ENCODE results near the gene RAD9A.
"Not testable (repeated sequence)": the region's sequence is repeated elsewhere in the genome, so short reads cannot be mapped to it uniquely, and the experiment has no call there.

The RAD9A gene

DNA sequence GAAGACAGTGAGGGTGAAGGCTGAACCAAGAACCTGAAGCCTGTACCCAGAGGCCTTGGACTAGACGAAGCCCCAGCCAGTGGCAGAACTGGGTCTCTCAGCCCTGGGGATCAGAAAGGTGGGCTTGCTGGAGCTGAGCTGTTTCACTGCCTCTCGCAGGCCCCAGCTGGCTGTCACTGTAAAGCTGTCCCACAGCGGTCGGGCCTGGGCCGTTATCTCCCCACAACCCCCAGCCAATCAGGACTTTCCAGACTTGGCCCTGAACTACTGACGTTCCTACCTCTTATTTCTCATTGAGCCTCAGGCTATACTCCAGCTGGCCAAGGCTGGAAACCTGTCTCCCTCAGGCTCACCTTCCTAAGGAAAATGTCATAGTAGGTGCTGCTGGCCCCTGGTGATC is 5.8 kb downstream of the RAD9A start:
- no peak for DNase-seq

DNA sequence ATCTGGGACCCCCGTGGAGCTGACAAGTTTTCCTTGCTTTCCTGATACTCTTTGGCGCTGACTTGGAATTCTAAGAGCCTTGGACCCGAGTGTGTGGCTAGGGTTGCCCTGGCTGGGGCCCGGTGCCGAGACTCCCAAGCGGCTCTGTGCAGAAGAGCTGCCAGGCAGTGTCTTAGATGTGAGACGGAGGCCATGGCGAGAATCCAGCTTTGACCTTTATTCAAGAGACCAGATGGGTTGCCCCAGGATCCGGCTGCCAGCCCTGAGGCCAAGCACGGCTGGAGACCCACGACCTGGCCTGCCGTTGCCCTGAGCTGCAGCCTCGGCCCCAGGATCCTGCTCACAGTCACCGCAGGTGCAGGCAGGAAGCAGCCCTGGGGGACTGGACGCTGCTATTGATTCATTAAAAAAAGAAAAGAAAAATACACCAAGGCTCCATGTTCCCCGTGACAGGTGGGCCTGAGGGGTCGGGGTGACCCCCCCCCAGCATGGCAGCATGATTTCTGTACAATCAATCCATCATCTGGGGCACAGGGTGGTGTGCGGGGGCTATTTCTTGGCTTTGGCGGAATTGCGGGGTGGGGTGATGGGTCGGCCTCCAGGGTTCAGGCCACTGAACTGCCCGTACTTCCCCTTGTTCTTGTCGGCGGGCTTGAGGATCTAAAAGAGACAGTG is 6.3 kb downstream of the RAD9A start:
- no peak for DNase-seq

GRCh38 chr11:67398661-67399563 is 7.1 kb downstream of the RAD9A start:
- no peak for DNase-seq

DNA sequence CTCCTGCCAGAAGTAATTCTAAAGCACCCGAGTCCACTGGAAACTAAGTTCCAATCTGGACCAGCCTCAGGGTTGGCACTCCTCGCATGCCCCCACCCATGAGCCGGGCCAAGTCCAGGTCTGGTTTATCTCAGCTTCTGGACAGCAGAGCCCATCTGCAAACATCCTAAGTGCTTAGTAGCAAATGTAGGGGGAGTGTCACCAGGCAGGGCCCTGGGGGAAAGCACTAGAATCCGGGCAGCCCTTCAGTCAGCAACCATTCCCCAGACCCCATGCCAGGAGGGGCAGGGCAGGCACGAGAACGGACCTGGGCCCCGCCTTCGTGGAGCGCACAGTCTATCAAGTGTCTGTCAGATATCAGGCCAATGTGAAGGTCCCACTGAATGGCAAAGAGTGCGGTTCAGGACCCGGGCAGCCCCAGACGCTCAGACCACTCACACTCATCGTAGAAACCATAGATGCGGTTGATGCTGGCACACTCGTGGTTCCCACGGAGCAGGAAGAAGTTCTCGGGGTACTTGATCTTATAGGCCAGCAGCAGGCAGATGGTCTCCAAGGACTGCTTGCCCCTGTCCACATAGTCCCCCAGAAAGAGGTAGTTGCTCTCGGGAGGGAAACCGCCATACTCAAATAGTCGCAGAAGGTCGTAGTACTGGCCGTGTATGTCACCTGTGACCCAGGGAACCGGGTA is 8.6 kb downstream of the RAD9A start:
- DNase-seq: no peak

GRCh38 chr11:67400942-67401494 is 9.2 kb downstream of the RAD9A start:
- DNase-seq: no peak

- peak; percentile 71 for DNase-seq
Observed at GRCh38 chr11:67401495-67402191, 9.9 kb downstream of the RAD9A start, which contains the start of gene PPP1CA. PPP1CA (minus strand) TSS chr11:67401858; CDS start chr11:67401782, 76 bp downstream.

DNA sequence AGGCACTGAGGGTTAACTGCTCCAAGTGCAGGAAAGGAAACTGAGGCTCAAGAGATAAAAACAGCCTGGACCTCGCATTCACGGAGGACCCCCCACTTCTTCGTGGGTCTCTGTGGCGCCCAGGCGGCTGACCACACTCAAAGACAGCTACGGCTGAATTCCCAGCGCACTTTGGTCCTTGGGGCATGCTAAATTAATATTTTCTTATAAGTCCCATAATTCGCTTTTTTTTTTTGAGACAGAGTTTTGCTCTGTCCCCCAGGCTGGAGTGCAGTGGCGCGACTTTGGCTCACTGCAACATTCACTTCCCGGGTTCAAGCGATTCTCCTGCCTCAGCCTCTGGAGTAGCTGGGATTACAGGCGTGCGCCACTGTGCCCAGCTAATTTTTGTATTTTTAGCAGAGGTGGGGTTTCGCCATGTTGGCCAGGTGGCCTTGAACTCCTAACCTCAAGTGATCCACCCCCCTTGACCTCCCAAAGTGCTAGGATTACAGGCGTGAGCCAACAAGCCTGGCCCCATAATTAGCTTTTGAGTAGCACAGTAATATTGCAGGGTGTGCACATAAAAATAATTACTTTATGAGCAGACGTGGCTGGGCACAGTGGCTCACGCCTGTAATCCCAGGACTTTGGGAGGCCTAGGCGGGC is 10.5 kb downstream of the RAD9A start:
- DNase-seq: not testable (repeated sequence)

- DNase-seq: not testable (repeated sequence)
Observed at GRCh38 chr11:67403085-67403484, 11.3 kb downstream of the RAD9A start.

DNA sequence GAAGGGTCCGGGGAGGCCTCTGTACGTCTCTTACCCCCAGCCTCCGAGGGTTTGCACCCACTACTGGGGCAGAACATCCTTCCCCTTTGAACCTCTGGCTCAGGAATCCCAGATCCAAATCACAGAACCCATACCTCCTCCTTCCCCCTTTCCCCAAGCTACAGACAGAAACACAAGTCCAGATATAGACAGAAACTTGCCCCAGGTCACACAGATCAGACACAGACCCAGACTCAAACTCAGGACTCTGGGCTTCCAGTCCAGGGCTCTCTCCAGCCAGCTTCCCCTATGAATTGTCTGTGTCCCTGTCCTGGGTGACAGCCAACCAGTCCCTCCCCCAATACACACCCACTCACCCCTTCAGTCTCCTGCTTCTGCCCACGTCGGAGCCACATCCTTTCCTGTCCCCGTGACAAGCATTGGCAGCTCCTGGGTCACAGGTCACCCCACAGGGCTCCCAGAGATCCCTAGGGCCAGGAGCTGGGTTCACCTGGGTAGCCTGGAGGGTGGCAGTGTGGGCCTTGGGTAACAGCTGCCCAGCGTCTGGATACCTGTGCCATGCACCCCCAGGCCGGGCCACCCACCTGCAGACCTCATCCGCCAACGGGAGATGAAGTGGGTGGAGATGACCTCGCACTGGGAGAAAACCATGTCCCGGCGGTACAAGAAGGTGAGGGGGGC is 12.9 kb downstream of the RAD9A start:
- no peak for DNase-seq

DNA sequence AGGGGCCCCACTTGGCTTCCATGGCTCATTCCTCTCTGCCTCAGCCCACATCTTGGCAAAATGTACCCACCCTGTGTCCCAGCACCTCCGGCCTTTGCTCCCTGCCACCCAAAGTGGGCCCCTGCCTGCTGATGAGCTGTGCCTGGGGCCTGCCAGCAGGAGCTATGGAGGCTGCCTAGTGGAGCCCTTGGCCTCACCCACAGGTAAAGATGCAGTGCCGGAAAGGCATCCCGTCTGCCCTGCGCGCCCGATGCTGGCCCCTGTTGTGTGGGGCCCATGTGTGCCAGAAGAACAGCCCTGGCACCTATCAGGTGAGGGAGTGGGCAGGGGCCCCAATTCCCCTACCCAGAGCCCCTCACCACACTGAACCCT is 13.4 kb downstream of the RAD9A start:
- DNase-seq: no peak

- no peak for DNase-seq
Observed at GRCh38 chr11:67405688-67406339, 14.0 kb downstream of the RAD9A start.

DNA sequence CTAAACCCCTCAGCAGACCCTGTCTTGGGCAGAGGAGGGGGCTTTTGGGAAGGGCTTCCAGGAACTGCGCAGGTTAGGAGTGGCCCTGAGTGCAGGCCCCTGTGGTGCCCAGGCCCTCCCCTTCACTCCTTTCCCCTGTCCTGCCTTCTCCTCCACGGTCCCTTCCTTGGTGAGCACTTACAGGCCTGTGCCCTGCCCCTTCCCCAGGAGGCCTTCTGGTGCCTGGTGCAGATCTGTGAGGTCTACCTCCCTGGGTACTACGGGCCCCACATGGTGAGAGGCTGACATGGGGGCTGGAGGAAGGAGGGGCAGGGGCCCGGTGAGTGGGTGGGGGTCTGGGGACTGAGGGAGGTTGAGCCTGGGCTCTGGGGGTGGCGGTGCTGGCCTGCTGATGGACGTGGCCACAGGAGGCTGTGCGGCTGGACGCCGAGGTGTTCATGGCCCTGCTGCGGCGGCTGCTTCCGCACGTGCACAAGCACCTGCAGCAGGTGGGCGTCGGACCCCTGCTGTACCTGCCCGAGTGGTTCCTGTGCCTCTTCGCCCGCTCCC is 14.7 kb downstream of the RAD9A start:
- DNase-seq: no peak

GRCh38 chr11:67406969-67407687 is 15.3 kb downstream of the RAD9A start:
- no peak for DNase-seq

DNA sequence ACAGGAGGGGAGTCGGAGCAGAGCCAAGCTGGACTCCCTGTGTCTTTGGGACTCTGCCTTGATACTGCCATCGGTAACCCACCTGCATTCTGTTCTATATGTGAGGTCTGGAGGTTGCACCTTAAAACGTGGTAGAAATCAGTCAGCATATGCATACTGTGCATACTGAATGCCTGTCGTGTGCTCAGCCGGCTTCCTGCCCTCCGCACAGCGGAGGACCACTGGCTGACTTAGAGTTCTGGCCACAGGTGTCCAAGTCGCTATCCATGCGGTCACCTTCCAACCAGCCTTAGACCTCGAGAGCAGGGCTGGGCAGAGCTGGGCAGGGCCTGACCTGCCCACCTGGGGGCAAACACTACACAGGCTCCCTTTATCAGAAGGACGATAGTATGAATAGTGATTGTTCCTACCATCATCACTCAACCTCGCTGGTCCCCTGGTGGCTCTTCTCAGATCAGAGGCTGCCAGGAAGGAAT is 15.9 kb downstream of the RAD9A start:
- DNase-seq: no peak

DNA sequence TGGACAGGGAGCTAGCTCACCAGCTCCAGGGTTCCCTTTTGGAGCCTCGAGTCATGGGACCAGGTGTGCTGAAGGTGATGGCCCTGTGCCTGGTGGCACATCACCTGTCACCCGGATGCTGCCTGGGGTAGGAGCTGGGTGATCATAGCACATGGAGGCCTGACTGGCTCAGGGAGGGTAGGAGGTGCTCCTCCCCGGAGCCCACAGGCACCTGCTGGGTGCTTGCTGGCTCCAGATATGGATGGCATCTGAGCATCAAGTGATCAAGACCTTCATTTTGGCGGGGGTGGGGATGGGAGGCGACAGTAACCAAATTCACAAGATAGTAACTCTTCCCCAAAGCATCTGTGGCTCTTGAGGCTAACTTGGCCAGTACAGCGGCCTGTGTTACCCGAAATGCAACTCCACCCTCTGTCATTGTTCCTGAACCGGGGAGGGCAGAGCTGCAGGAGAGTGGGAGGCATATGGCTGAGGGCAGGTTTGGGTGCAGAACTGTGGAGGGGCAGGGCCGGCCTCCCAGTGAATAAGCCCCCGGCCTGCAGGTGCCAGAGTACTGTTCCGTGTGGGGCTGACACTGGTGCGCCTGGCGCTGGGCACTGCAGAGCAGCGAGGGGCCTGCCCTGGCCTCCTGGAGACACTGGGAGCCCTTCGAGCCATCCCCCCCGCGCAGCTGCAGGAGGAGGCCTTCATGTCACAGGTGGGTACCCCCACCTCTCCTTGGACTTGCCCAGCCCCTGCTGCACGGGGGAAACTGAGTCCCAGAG is 16.8 kb downstream of the RAD9A start:
- DNase-seq: no peak

GRCh38 chr11:67409261-67409666 is 17.5 kb downstream of the RAD9A start:
- no peak for DNase-seq

DNA sequence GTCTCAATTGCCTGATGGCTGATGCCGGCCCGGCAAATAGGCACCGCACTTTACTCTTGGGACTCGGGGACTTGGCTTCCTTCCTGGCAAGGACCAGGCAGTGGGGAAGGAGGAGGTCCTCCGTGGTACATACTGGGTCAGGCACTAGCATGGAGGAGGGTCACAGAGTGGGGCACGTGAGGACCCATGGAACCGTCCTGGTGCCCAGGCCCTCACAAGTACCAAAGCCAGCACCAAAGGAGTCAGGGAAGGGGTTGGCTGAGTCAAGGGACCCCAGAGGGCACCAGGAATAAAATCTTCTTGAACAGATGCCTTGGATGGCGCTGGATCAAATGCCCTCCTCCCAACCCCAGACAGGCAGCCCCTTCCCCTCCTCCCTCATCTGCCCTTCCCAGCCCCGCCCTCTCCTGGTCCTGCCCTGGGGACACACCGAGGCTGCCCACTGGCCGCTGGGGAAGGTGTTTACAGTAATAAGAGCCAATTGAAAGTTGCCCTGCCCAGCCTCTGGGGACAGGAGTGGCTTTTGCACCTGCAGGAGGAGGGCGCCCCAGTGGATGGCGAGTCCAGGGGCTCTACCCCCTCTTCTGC is 18.1 kb downstream of the RAD9A start:
- no peak for DNase-seq

DNA sequence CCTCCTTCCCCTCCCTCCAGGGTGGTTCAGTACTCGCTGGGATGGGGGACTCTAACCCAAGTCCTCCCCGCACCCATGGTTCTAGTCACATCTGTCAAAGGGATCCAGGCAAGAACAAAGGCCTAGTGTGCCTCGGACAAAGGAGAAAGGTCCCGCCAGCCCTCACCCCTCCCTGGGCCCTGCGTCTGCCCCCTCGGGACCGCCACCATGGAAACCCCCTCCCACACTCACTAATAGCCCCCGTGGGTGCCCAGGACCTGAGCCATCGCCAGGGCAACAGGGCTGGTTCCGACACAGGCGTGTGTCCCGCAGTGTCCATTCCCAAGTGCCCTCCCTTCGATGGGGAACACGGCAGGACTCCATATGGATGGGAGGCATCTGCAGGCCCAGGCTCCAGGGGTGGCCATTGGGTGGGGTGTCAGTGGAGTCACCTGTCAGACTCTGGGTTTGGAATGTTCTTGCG is 18.6 kb downstream of the RAD9A start:
- no peak for DNase-seq
